Fibroblast of the aortic adventitia (primary cell): ENCODE results near the gene CORO6. TPM values are rescaled to one million over a fixed set of nuclear protein-coding genes. Genes with fewer than 3 reads are reported as not detected.

Experiments used
- DNase-seq: peaks from one replicate; pipeline ENCODE4 v3.0.0-alpha.2; 2010; ENCODE audit warnings: low read depth
- H3K4me3 ChIP-seq: 2 replicates; pipeline ENCODE4 v1.5.1; 2011; ENCODE audit warnings: low read depth, mild to moderate bottlenecking, control low read depth, low read length, moderate library complexity
- total RNA-seq: library from RNA; depleted of rRNA; stranded (reverse); fragments of >200 nt; gene quantifications from 2 replicates; pipeline ENCODE4 v1.2.3, GENCODE V29; 2012; ENCODE audit warnings: low replicate concordance
- TF ChIP-seq, protein P1 (sequence below): IDR thresholded peaks from 2 replicates; pipeline ENCODE4 v1.5.1; 2011; ENCODE audit warnings: mild to moderate bottlenecking, low read length, control low read depth, inconsistent platforms; ENCODE audit not compliant: insufficient read depth

CORO6 gene
- total RNA-seq, 1 donor, result 8.3 TPM

DNA sequence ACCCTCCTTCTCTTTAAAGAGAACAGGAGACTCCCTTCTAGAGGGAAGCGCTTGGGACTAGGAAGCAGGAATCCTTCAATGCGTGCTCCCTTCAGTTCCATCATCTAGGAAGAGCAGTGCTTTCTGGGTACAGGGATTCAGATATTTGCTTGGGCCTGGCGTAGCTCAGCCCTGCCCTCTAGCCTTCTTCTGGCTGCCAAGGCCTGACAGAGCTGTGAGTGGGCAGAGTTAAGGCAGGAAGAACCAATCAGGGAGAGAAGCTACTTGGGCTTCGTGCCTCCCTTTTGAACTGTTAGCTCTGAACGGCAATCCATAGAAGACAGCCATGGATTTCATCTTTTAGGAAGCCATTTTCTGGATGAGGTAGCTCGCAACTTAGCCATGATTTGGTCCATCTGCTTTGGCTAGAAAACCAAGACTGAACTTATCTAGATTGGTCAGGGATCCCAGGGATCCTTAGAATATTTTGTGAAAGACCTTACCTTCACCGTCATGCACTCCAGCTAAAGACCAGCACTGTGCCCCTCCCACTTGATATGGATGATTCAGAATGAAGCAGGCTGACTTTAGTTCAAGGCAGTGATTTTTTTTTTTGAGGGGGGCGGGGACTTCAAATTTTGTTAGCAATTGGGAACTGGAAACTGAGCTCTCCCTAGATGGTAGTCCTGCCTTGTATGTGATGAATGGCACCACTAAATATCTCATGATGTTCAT is 2.5 kb upstream of the CORO6 start:
- TF ChIP-seq, protein P1, sequence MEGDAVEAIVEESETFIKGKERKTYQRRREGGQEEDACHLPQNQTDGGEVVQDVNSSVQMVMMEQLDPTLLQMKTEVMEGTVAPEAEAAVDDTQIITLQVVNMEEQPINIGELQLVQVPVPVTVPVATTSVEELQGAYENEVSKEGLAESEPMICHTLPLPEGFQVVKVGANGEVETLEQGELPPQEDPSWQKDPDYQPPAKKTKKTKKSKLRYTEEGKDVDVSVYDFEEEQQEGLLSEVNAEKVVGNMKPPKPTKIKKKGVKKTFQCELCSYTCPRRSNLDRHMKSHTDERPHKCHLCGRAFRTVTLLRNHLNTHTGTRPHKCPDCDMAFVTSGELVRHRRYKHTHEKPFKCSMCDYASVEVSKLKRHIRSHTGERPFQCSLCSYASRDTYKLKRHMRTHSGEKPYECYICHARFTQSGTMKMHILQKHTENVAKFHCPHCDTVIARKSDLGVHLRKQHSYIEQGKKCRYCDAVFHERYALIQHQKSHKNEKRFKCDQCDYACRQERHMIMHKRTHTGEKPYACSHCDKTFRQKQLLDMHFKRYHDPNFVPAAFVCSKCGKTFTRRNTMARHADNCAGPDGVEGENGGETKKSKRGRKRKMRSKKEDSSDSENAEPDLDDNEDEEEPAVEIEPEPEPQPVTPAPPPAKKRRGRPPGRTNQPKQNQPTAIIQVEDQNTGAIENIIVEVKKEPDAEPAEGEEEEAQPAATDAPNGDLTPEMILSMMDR, result peak; percentile 12
- peak; percentile 79 for DNase-seq

DNA sequence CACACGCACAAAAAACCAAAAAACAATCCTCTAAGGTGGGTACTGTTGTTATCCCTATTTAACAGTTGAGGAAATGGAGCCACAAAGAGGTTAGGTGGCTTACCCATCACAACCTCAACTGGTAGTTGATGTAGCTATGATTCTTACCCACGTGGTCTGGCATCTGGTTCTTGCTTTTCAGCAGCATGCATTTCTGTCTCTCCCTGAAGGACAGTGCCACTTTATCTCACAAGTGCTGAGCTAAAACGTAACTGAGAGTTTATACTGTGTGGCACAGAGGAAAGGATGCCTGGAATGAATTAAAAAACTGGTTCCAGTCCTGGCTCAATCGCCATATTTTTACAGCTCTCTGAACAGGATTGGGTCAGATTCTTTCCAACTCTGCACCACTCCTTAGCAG is 1.9 kb upstream of the CORO6 start:
- H3K4me3 ChIP-seq, result no peak overlapping the region
- DNase-seq, result no peak

More for the DNA sequence above, 2.5 kb upstream of the CORO6 start:
- H3K4me3 ChIP-seq, result no peak overlapping the region

DNA sequence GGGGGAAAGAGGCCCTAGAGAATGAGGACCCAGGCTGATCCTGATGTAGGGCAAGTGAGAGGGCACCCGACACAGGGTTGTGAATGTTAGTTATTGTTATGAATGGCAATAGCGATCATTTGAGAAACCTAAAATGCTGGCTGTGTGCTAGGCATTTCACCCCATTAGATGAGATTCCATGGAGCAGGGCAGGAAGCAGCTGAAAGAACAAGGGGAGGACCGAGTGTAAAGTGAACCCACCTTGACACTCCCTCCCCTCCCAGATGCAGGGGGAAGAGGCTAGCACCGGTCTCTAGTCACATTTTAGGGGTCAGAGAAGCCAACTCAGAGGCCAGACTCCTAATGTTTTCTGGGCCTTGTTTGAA is 553 bp upstream of the CORO6 start:
- TF ChIP-seq, protein P1, result no peak
- DNase-seq, result no peak
- peak overlapping the region; percentile 80 for H3K4me3 ChIP-seq

More for the DNA sequence above, 1.9 kb upstream of the CORO6 start:
- TF ChIP-seq, protein P1, result no peak

DNA sequence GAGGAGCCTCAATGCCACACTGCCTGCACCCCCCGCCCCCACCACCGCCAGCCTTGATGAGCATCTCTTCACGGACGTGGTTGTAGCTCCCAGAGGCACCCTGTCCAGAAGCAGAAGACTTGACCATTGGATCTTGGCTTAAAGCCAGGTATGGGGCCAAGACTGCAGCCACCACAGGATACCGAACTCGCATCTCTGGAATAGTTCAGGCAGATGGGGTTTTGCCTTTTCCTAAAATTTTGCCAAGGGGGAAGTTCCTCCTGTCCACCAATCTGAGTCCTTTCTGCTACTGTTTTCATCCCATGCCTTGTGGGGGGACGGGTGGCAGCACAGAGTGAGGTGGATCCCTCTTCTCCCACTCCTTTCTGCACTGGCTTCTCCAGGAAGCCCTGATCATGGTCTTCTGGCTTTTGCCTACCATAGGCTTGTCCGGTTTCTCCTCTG is 939 bp downstream of the CORO6 start:
- peak overlapping the region; percentile 80 for H3K4me3 ChIP-seq
- no peak for DNase-seq
- TF ChIP-seq, protein P1, result no peak

DNA sequence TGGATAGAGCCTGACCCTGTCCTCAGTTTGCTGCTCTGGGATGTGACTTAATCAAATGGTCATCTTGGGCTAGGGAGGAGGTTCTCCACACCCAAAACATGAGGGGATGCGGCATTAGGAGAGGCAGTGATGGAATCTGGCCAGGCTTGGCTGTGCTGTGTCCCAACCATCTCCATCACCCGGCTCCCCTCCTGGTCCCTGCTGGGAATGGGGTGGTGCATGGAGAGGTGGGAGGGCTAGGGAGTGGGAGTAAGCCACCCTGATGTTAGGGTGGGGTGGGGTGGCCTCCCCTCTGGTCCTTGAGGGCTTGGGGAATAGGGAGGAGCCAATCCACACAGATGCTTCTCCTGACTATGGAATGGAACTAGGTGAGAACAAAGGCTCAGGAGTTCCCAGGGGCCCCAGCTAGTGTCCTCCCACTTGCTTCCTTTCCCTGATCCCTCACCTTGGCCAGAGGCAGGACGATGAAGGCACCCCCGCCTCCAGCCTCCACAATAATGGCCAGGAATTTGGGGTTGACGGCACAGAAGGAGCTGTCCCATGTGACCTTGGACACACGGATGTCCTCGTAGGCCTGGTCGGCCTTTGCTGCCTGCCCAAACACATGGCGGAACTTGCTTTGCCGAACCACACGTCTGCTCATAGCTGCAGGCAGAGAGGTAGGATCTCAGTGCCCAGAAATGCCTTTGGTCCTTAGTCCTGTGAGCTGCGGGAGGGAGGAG is 1.8 kb downstream of the CORO6 start:
- DNase-seq, result no peak
- TF ChIP-seq, protein P1, result no peak

DNA sequence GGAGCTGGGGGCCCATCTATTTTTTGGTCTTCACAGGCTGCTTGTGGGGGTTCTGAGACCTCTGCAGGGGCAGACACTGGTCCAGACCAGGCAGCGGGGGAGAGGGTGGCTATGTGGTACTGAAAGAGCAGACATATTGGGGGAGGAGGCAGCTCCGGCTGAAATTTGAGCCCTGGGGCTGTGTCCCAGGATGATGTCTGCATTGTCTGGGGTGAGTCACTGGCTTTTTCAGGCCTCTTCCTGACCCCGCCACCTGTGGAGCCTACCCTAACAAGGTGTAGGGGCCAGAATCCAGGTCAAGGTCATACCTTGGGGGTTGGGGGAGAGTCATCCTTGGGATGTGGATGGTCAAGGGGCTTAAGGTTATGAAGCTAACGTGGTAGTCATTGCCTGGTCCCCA is 2.4 kb downstream of the CORO6 start:
- TF ChIP-seq, protein P1, result no peak
- DNase-seq, result no peak
- no peak overlapping the region for H3K4me3 ChIP-seq

More for the DNA sequence above, 1.8 kb downstream of the CORO6 start:
- H3K4me3 ChIP-seq, result no peak overlapping the region
